Muscle of arm (tissue), 12 donors: Measurements from ENCODE around the gene UBE2H. TPM values are rescaled to one million over a fixed set of nuclear protein-coding genes. Genes with fewer than 3 reads are reported as not detected.
A peak's percentile ranks its signal among the peaks of the same experiment; 100 is the strongest.
"Not testable (repeated sequence)": the region's sequence is repeated elsewhere in the genome, so short reads cannot be mapped to it uniquely, and the experiment has no call there.

Experiments used
- DNase-seq: peaks from one replicate; pipeline ENCODE4 v3.0.0-alpha.2; 2013
- polyA plus RNA-seq, 12 donors: library from polyadenylated mRNA; unstranded; fragments of 120-200 nt; gene quantifications; one replicate each; pipeline ENCODE4 v1.2.1, GENCODE V29; 2013; ENCODE audit not compliant: insufficient read length in 12 of 12

UBE2H gene
- polyA plus RNA-seq, 12 donors = 80.2 to 127 (median 104) TPM; not detected in 1

DNA sequence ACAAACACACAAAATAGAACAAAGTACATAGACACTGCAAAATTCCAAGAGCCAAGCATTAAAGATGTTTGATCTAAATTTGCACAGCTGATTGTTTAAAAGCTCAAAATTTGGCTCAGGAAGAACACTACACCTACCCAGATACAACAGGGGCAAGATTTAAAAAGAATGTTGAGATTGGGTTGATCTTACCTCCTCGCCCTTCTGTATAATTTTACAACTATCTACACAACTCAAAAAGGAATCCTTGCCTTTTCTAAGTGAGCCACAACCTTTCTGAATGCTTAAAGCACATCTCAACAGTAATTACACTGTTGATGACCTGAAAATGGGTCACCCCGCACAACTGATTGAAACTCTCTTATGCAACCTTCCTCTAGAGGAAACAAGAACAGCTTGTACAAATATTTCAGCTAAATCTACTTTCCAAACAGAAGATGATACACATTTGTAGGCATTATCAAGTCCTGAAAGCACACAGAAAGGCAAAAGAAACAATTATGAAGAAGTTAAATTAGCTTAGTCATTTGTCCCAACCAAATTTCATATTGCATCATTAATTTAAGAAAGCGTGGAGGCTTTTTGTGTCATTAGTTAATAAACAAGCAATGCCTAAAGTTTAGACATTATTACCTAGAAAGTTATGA, 75.5 kb downstream of the UBE2H start:
- DNase-seq = no peak

GRCh38 chr7:129875745-129876411, 76.9 kb downstream of the UBE2H start:
- no peak for DNase-seq

DNA sequence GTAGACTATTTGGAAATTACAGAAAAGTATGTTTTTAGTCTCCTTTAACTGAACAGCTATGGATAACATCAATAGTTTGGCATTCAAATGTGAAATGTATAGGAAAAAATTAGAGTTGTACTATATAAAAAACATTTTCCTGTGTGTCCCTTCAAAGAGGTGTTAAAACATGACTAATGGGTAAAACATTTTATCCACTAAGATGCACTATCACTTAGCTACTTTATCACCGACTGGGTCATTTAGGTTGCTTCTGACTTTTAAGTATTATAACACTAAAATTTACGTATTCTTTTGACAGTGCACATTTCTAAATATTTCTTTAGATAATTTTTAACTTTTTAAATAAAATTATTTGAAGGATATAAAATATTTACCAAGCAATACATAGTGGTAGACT, 77.6 kb downstream of the UBE2H start:
- DNase-seq = no peak

DNA sequence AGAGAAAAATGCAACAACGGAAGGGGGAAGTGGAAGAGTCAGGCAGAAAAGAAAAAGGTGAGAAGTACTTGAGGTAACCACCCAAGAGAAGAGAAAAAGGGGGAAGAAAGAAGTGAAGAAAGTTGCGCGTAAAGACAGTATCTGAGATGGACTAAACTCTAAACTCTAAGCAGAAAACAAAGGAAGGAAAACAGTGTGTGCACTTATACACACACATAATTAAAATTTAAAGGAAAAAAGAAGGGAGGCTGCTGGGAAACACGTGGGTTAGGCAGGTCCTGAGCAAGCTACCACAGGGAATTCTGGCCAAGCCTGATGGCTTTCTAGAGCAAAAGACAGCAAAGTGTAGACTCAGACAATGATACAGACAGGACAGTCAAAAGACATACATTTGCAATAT, 78.0 kb downstream of the UBE2H start:
- no peak for DNase-seq

DNA sequence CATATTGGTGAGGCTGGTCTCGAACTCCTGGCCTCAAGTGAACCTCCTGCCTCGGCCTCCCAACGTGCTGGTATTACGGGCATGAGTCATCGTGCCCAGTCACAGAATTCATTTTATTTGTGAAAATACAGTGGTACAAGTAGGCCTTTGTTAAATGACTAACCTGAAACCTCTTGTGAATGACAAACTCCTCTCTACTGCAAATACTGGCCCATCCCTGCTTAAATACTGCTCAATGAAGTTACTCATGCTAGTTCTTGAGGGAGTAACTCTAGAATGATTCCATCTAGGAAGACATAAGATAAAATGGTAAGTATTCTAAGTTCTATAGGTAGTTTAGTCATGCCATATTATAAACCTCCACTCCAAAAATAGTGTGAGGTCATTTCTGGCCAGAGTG, 80.7 kb downstream of the UBE2H start:
- DNase-seq = no peak

GRCh38 chr7:129870668-129871067, 82.1 kb downstream of the UBE2H start:
- DNase-seq = no peak

DNA sequence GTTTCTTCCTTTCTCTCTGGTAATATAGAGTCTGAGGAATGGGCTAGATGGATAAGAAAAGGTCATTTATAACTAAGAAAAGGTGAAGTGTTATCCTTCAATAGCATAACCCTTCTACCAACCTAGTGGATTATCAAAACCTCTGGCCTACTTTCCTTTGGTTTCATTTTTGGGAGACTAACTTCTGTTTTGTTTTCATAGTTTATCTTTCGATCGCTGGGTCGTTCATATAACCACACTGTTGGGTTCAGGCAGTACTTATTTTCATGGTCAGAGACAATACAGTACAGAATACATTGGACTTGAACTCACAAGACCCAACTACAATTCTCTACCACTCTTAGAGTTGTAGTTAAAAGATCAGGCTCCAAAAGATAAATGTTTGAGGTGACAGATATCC, 86.5 kb downstream of the UBE2H start:
- no peak for DNase-seq

DNA sequence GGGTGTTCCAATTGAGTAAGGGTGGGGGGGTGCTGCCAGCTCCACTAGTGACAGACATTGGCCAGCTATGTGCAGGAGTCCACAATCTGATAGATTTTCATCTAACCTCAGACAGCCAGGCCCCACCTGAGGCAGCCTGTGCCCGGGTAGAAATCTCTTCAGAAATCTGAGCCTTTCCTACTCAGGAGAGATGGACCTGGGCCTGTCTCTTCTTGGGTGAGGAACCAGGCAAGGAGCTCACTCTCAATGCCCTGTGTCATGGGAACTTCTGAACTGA, 86.9 kb downstream of the UBE2H start:
- no peak for DNase-seq

- DNase-seq = no peak
Measured at GRCh38 chr7:129865093-129865924, 87.5 kb downstream of the UBE2H start.

DNA sequence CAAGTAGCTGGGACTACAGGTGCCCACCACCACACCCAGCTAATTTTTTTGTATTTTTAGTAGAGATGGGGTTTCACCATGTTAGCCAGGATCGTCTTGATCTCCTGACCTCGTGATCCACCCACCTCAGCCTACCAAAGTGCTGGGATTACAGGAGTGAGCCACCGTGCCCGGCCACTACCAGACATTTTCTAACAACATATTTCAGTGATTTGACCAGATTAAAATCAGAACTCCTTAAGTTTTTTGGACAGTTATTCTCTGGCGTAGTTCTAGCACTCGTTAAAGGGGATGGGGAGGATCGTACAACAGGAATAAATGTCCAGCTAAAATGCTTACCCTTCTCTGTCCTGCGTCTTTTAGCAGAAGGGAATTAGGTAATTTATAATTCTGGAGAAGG, 88.1 kb downstream of the UBE2H start:
- not testable (repeated sequence) for DNase-seq

- DNase-seq = peak; percentile 59
Measured at GRCh38 chr7:129864042-129864441, 88.7 kb downstream of the UBE2H start.

DNA sequence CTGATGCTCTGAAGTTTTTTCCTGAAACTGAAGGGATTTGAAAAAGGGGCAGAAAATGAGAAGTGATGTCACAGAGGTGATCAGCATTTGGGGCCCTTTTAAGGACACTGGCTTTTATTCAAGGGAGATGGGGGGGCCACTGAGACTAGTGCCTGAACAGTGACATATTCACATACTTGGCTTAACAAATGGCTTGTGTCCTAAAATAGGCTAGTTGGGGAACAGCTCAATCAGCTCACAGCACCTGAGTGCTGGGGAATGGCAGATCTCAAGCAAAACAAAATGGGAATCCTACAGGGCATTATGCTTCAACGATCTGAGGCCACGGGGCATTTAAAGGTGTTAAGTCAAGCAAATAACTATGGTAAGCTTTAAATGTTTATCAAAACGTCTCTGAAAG, 90.1 kb downstream of the UBE2H start:
- no peak for DNase-seq

DNA sequence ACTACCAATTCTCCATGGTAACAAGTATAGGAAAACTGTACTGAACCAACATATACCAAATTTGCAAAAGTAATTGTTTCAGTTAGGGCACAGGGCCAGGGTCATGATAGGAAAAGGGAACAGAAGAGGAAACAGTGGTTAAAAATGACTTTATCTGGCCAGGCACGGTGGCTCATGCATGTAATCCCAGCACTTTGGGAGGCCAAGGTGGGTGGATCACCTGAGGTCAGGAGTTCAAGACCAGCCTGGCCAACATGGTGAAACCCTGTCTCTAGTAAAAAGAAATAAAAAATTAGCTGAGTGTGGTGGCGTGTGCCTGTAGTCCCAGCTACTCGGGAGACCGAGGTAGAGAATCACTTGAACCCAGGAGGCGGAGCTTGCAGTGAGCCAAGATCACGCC, 92.0 kb downstream of the UBE2H start:
- DNase-seq = not testable (repeated sequence)

DNA sequence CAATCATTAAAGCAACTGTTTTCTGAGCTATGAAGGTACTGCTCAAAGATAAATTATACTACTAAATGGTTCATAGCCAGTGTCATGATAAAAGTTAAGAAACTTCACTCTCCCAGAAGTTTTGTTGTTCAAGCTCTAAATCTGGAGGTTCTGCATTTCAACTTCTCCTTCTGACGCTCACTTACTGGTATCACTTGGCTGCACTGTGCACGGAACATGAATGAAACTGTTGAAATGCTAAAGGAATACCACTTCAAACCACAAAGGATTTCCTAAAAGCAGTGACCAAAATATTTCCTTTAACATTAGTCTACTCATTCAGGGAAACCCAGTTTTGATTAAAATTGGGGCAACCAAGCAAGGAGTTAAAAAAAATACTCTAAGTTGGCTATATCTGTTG, 93.6 kb downstream of the UBE2H start:
- no peak for DNase-seq

GRCh38 chr7:129858490-129858889, 94.3 kb downstream of the UBE2H start:
- no peak for DNase-seq

- no peak for DNase-seq
Measured at GRCh38 chr7:129857313-129857712, 95.4 kb downstream of the UBE2H start.

DNA sequence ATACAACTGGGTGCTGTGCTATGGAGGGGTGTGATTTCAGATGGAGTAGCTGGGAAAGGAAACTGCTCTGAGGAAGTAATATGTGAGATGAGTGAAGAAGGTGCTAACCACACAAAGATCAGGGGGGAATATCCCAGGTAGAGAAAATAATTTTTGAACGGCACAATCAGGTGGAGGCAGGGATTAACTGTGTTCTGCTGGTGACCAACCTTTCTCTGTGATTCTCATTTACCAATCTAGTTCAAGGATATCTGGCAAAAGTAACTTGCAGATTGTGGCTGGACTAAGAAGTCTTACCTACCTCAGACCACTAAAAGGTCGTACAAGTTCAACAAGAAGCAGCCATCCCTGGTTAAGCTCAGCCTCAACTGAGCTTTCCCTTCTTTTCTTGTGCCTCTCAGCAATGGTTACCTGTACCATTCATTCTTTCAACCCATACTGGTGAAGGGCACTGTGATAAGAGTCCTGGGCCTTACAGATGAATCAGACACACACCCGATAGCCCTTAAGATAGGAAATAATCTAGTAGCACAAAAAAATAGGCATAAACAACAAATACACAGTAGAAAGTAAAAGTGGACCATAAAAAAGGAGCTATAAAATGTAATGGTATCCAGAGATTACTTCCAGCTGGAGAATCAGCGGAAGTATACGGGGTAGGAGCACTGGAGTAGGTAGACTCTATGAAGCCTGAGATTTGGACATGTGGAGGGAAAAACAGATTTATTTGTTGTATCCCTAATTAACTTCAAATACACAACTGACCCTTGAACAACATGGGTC, 96.6 kb downstream of the UBE2H start:
- no peak for DNase-seq

- DNase-seq = peak; percentile 81
Measured at GRCh38 chr7:129855234-129855673, 97.5 kb downstream of the UBE2H start.

- no peak for DNase-seq
Measured at GRCh38 chr7:129854401-129854800, 98.4 kb downstream of the UBE2H start.

- DNase-seq = no peak
Measured at GRCh38 chr7:129853661-129854268, 99.0 kb downstream of the UBE2H start.

GRCh38 chr7:129851809-129852208, 101.0 kb downstream of the UBE2H start:
- no peak for DNase-seq

- no peak for DNase-seq
Measured at GRCh38 chr7:129851174-129851573, 101.6 kb downstream of the UBE2H start.
